ENCODE data around the gene SPRR2E. TPM values are rescaled to one million over a fixed set of nuclear protein-coding genes. Genes with fewer than 3 reads are reported as not detected.
"Not testable (repeated sequence)": the region's sequence is repeated elsewhere in the genome, so short reads cannot be mapped to it uniquely, and the experiment has no call there.

SPRR2E gene
- total RNA-seq, 2 experiments from 2014 or later = not detected

GRCh38 chr1:153112454-153112853 is 18.1 kb upstream of the SPRR2E start:
- H3K9me3 Mint-ChIP-seq; DNase-seq; H3K36me3 Mint-ChIP-seq (ENCODE audit: low read depth); H3K4me1 Mint-ChIP-seq; CTCF ChIA-PET; H3K27me3 Mint-ChIP-seq; POLR2A ChIA-PET; H3K4me3 Mint-ChIP-seq; H3K27ac Mint-ChIP-seq: not testable (repeated sequence)

GRCh38 chr1:153100245-153100644 is 5.9 kb upstream of the SPRR2E start:
- Mint-ChIP-seq H3K36me3 (ENCODE audit: low read depth) (no peaks in the 10 kb centered on the region), H3K27ac (no peak overlapping the region), H3K4me3 (no peak overlapping the region), H3K9me3 (no peaks in the 10 kb centered on the region), H3K27me3 (peaks cover 6% of the 10 kb centered on the region), H3K4me1 (no peaks in the 10 kb centered on the region)
- DNase-seq = no peak
- ChIA-PET CTCF (no interaction called here), POLR2A (no interaction called here)

GRCh38 chr1:153099461-153100045 is 5.2 kb upstream of the SPRR2E start:
- DNase-seq = no peak
- no peaks in the 10 kb centered on the region for H3K9me3 Mint-ChIP-seq
- no peaks in the 10 kb centered on the region for H3K36me3 Mint-ChIP-seq (ENCODE audit: low read depth)
- no peak overlapping the region for H3K4me3 Mint-ChIP-seq
- CTCF ChIA-PET = no interaction called here
- peaks cover 9% of the 10 kb centered on the region for H3K27me3 Mint-ChIP-seq
- H3K27ac Mint-ChIP-seq = no peak overlapping the region
- no peaks in the 10 kb centered on the region for H3K4me1 Mint-ChIP-seq
- POLR2A ChIA-PET = no interaction called here

- Mint-ChIP-seq H3K9me3 (no peaks in the 10 kb centered on the region), H3K27ac (no peak overlapping the region), H3K4me3 (no peak overlapping the region), H3K27me3 (peaks cover 9% of the 10 kb centered on the region), H3K36me3 (ENCODE audit: low read depth) (no peaks in the 10 kb centered on the region), H3K4me1 (no peaks in the 10 kb centered on the region)
- ChIA-PET POLR2A (no interaction called here), CTCF (no interaction called here)
- no peak for DNase-seq
Measured at GRCh38 chr1:153095764-153096163, 1.4 kb upstream of the SPRR2E start.

- no peak overlapping the region for H3K27ac Mint-ChIP-seq
- H3K27me3 Mint-ChIP-seq = peaks cover 10% of the 10 kb centered on the region
- no peaks in the 10 kb centered on the region for H3K4me1 Mint-ChIP-seq
- CTCF ChIA-PET = no interaction called here
- H3K36me3 Mint-ChIP-seq (ENCODE audit: low read depth) = no peaks in the 10 kb centered on the region
- H3K9me3 Mint-ChIP-seq = no peaks in the 10 kb centered on the region
- POLR2A ChIA-PET = no interaction called here
- no peak for DNase-seq
- no peak overlapping the region for H3K4me3 Mint-ChIP-seq
Measured at GRCh38 chr1:153087652-153088051, 6.7 kb downstream of the SPRR2E start.

GRCh38 chr1:153081736-153082135 is 12.6 kb downstream of the SPRR2E start:
- POLR2A ChIA-PET = no interaction called here
- Mint-ChIP-seq H3K27ac (no peak overlapping the region), H3K9me3 (no peaks in the 10 kb centered on the region), H3K4me1 (no peaks in the 10 kb centered on the region), H3K36me3 (ENCODE audit: low read depth) (no peaks in the 10 kb centered on the region), H3K27me3 (peaks cover 11% of the 10 kb centered on the region), H3K4me3 (no peak overlapping the region)
- CTCF ChIA-PET = no interaction called here
- no peak for DNase-seq

GRCh38 chr1:153072806-153073726 is 21.3 kb downstream of the SPRR2E start:
- no peak overlapping the region for H3K4me3 Mint-ChIP-seq
- H3K9me3 Mint-ChIP-seq = no peaks in the 10 kb centered on the region
- ChIA-PET POLR2A (no interaction called here), CTCF (no interaction called here)
- H3K27ac Mint-ChIP-seq = no peak overlapping the region
- DNase-seq = no peak
- no peaks in the 10 kb centered on the region for H3K4me1 Mint-ChIP-seq
- H3K36me3 Mint-ChIP-seq (ENCODE audit: low read depth) = no peaks in the 10 kb centered on the region
- peaks cover 7% of the 10 kb centered on the region for H3K27me3 Mint-ChIP-seq

- no peak within 1 kb of the TSS for H3K4me3 Mint-ChIP-seq
- no peaks in the 10 kb centered on the region for H3K4me1 Mint-ChIP-seq
- no peaks in the 10 kb centered on the region for H3K9me3 Mint-ChIP-seq
- H3K27ac Mint-ChIP-seq = no peak within 1 kb of the TSS
- peaks cover 15% of the 10 kb centered on the region for H3K27me3 Mint-ChIP-seq
- CTCF ChIA-PET = no interaction called here
- DNase-seq = no peak
- POLR2A ChIA-PET = no interaction called here
- H3K36me3 Mint-ChIP-seq (ENCODE audit: low read depth) = no peaks in the 10 kb centered on the region
Measured at GRCh38 chr1:153071511-153071910, 22.8 kb downstream of the SPRR2E start, which contains the start of gene SPRR2B. TSS of gene SPRR2B (minus strand) at chr1:153071611. CDS start at chr1:153070839, 772 bp downstream.

GRCh38 chr1:153070243-153070642 is 24.1 kb downstream of the SPRR2E start:
- Mint-ChIP-seq H3K27me3 (peaks cover 19% of the 10 kb centered on the region), H3K9me3 (no peaks in the 10 kb centered on the region), H3K4me3 (no peak overlapping the region), H3K36me3 (ENCODE audit: low read depth) (no peaks in the 10 kb centered on the region), H3K4me1 (no peaks in the 10 kb centered on the region), H3K27ac (no peak overlapping the region)
- ChIA-PET POLR2A (no interaction called here), CTCF (interaction anchor here (0.5 kb wide), 1 partner anchor 266 kb away, joined by 5 read pairs; no protein-coding TSS in a partner anchor)
- no peak for DNase-seq

GRCh38 chr1:153058826-153059784 is 35.2 kb downstream of the SPRR2E start:
- Mint-ChIP-seq H3K4me1 (no peaks in the 10 kb centered on the region), H3K27ac (no peak overlapping the region), H3K36me3 (ENCODE audit: low read depth) (no peaks in the 10 kb centered on the region), H3K9me3 (no peaks in the 10 kb centered on the region), H3K27me3 (peaks cover 13% of the 10 kb centered on the region), H3K4me3 (no peak overlapping the region)
- POLR2A ChIA-PET = no interaction called here
- DNase-seq = no peak
- CTCF ChIA-PET = interaction anchor here (0.5 to 0.6 kb wide), 2 partner anchors 26 to 58 kb away, joined by 3 read pairs; no protein-coding TSS in a partner anchor

GRCh38 chr1:153058154-153058553 is 36.2 kb downstream of the SPRR2E start:
- H3K4me3 Mint-ChIP-seq = no peak overlapping the region

GRCh38 chr1:153057375-153057774 is 37.0 kb downstream of the SPRR2E start, which contains the start of gene SPRR2A:
TSS of gene SPRR2A (minus strand) at chr1:153057512. CDS start at chr1:153056735, 777 bp downstream.
- H3K4me3 Mint-ChIP-seq = no peak within 1 kb of the TSS
- CTCF ChIA-PET = no interaction called here
- no peak within 1 kb of the TSS for H3K27ac Mint-ChIP-seq
- H3K9me3 Mint-ChIP-seq = no peaks in the 10 kb centered on the region
- no peak for DNase-seq
- no peaks in the 10 kb centered on the region for H3K36me3 Mint-ChIP-seq (ENCODE audit: low read depth)
- POLR2A ChIA-PET = no interaction called here
- H3K27me3 Mint-ChIP-seq = peaks cover 19% of the 10 kb centered on the region
- H3K4me1 Mint-ChIP-seq = no peaks in the 10 kb centered on the region

More at GRCh38 chr1:153058154-153058553, 36.2 kb downstream of the SPRR2E start:
- H3K9me3 Mint-ChIP-seq = no peaks in the 10 kb centered on the region
- H3K27me3 Mint-ChIP-seq = peaks cover 18% of the 10 kb centered on the region
- no peak for DNase-seq
- H3K36me3 Mint-ChIP-seq (ENCODE audit: low read depth) = no peaks in the 10 kb centered on the region
- POLR2A ChIA-PET = no interaction called here
- CTCF ChIA-PET = interaction anchor here (0.5 kb wide), 1 partner anchor 57 kb away, joined by 3 read pairs; no protein-coding TSS in a partner anchor
- H3K27ac Mint-ChIP-seq = no peak overlapping the region
- no peaks in the 10 kb centered on the region for H3K4me1 Mint-ChIP-seq

GRCh38 chr1:153056111-153056510 is 38.2 kb downstream of the SPRR2E start:
- H3K9me3 Mint-ChIP-seq; POLR2A ChIA-PET; DNase-seq; CTCF ChIA-PET; H3K4me3 Mint-ChIP-seq; H3K4me1 Mint-ChIP-seq; H3K27ac Mint-ChIP-seq; H3K36me3 Mint-ChIP-seq (ENCODE audit: low read depth): not testable (repeated sequence)
- peaks cover 28% of the 10 kb centered on the region for H3K27me3 Mint-ChIP-seq
